DMS53 (cell line): Measurements from ENCODE around the gene STUB1.
"Not testable (repeated sequence)": the region's sequence is repeated elsewhere in the genome, so short reads cannot be mapped to it uniquely, and the experiment has no call there.

Experiments used
- DNase-seq: peaks from one replicate; lab custom pipeline; 2025; lab: John Stamatoyannopoulos, UW

The STUB1 gene

DNA sequence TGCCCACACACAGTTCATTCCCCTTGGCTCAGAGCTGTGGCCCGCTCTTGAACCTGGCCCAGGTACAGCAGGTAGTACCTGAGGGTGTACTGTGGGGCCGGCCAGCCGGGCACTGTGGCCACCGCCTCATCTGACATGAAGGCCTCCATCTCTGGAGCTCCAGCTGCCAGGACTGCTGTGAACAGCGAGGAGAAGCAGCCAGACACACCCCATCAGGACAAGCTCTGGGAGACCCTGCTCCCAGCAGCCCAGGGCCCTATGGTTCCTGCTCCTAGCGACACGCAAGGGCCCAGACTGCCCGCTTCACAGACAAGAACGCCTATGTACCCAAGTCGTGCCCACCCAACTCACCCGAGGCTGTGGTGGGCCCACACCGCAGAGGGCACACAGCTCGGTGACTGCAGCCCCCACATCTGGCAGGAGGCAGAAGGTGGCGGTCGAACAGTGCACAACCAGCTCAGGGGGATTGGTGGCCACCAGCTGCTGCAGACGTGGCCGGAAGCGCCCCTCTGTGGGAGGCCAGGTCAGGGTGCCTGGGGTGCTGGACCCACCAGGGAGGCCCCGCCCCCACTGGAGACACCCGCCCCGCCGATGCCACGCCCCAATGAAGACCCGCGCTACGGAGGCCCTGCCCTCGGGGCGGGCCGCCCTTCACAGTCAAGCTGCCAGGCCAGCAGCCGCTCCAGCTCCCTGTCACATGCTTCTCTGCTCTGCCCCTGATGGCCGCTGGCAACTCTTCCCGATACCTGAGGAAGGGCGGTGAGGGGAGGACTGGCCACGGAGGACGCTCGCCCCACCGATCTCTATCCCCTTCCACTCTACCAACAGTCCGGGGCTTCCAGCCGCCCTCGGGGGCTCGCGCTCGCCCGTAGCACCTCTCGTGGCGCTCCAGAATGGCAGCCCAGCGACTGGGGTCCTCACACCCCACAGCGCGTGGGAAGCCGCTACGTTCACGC, 1.1 kb upstream of the STUB1 start:
- peak; percentile 92 for DNase-seq

DNA sequence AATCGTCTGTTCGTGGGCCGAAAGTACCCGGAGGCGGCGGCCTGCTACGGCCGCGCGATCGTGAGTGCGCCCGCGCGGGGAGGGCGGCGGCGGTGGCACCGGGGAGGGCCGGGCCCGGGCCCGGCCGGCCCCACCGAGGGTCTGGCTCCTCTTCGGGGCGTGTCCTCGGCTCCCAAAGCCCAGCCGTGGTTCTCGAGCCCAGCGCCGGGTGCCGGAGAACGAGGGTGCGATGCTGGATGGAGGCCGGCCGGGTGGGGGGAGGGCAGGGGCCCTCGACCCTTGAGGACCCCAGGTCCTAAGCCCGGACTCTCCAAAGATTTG, 375 bp downstream of the STUB1 start:
- DNase-seq, result no peak

DNA sequence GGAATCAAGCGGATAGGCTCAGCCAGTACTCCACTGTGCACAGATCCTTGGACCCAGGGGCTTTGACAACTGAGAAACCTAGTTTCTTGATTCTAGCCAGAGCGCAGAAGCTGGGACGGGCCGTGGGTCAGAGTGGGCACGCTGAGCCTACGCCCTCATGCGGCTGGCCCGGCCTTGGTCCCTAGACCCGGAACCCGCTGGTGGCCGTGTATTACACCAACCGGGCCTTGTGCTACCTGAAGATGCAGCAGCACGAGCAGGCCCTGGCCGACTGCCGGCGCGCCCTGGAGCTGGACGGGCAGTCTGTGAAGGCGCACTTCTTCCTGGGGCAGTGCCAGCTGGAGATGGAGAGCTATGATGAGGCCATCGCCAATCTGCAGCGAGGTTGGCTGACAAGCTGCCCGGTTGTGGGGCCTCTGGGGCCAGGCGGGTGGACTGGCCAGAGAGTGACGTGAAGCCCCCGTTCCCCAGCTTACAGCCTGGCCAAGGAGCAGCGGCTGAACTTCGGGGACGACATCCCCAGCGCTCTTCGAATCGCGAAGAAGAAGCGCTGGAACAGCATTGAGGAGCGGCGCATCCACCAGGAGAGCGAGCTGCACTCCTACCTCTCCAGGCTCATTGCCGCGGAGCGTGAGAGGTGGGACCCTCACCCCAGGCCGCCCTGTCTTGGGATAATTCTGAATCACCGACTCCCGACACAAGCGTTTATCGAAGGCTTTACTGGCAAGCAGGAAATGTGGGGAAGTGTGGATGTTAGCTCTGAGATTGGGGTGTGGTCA, 946 bp downstream of the STUB1 start:
- DNase-seq, result peak; percentile 64

DNA sequence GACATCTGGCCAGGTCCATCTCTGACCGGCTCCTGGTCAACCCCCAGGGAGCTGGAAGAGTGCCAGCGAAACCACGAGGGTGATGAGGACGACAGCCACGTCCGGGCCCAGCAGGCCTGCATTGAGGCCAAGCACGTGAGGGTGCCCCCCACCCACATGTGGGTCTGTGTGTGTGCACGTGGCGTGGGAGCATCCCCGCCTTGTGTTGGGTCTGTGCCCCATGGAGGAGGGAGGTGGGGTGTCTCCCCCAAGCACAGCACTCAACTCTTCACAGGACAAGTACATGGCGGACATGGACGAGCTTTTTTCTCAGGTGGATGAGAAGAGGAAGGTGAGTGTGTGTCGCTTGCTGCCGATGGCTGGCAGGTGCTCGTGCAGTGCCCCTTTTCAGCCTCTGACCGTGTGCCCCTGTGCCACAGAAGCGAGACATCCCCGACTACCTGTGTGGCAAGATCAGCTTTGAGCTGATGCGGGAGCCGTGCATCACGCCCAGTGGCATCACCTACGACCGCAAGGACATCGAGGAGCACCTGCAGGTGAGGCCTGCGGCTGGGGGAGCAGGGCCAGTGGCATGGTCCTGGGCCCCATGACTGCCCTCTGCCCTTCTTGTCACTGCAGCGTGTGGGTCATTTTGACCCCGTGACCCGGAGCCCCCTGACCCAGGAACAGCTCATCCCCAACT, 1.7 kb downstream of the STUB1 start:
- no peak for DNase-seq

DNA sequence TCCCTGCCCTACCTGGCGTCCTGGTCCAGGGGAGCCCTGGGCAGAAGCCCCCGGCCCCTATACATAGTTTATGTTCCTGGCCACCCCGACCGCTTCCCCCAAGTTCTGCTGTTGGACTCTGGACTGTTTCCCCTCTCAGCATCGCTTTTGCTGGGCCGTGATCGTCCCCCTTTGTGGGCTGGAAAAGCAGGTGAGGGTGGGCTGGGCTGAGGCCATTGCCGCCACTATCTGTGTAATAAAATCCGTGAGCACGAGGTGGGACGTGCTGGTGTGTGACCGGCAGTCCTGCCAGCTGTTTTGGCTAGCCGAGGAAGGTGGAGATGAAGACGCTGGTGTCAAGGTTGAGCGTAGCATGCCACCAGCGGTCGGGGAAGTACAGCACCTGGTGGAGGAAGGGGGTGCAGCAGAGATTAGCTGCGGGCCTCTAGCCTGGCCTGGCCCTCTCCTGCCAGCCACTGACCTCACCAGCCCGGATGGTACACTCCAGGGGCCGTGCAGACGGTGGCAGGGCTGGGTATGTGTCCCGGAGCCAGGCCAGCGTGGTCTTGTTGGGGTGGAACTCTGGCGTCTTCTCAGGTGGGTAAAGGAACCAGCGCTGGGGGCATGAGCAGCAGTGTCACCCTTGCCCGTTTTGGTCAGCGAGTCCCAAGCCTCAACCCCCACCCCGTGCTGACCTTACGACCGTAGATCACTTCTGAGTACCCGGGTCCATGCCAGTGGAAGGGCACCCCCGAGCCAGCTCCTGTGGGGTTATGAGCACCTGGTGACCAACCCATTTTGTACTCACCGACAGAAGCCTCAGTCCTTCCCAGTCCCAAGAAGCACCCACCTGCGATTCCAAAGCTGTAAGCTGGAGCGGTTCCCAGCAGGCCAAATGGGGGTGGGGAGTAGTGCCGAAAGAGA, 2.5 kb downstream of the STUB1 start:
- DNase-seq, result no peak

DNA sequence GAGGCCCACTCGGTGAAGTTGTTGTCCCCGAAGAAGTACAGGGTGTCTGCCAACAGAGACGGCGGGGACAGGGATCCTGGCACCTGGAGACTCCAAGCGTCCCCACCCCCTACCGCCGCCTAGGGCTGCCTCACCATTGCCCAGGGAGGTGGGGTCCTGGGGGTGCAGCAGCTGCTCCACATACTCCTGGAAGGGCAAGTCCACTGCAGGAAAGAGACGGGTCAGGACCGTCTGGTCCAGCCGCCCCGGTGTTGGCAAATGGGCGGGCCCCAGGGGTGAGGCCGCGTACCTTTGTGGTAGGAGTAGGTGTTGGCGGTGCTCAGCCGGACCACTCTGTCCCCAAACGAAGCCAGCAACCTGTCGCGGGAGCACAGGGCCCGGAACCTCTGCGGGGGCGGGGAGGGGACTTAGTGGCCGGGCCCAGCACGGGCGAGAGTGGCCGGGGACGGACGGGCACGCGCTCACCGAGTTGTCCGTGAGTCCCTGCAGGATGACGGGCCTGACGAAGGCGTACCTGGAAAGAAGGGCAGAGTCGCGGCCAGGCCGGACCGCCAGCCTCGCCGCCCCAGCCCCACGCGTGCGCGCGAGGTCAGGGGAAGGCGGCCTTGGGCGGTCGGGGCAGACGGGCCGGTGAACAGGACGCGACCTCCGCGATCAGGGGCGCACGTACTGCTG, 3.3 kb downstream of the STUB1 start:
- DNase-seq, result peak; percentile 72

DNA sequence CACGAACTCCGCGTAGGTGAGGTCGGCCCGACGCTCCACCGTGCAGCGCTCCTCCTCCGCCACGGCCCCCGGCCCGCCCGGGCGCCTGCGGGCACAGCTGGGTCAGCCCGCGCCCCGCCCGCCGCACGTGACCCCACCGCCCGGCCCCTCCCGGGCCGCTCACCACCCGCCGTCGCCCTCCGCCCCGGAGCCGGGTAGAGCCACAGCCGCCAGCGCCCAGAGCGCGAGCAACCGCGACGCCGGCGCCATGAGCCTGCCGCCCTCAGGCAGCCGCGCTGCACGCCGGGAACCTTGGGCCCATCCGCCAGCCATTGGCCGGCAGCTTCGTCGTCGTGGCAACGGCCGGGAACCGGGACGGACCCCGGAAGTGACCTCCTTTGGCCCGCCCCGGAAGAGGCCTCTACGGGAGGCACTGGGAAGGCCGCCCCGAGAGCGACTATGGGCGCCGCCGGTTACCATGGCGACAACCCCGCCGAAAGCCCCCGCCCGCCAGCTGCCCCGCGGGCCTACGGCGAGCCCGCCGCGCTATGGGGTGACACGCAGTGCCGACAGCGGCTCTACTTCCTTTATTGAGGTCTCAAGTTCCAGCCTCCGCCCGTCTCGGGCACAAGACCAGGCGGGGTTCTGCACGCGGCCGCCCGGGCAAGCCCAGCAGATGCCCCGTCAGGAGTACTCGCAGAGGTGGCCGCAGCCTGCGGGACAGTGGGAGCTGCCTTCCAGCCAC, 4.0 kb downstream of the STUB1 start, which contains the start of gene JMJD8:
Gene JMJD8 (minus strand): TSS at position 264 of the 724 bp plus-strand sequence. CDS start 15 bp downstream, at position 249.
- peak; percentile 98 for DNase-seq

DNA sequence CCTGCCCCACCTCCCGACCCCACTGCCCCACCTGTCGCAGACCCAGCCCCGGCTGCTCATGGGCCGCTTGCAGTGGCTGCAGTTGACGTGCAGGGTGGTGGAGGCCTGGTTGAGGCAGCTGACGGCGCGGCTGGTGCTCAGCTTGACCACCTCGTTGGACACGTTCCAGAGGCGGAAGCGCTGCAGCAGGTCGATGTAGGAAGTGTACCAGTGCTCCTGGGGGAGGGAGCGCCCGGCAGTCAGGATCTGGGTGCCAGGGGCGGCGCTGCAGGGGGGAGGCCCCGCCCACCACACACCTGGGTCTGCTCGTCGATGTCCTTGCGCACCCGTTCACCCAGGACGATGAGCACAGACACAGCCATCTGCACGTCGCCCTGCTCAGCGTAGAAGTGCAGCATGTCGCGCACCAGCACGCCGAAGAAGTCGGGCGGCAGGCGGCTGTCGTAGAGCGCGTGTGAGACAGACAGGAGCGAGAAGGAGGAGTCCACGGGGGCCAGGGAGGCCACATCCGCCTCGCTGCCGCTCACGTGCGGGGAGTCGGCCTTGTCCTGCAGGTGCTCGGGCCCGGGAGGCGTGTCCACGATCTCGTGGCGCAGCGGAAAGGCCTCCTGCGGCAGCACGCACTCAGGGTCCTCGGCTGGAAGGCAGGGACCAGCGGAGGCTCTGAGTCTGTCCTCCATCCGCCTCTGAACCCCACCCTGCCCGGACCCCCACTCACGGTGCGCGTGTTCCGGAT, 4.9 kb downstream of the STUB1 start:
- peak; percentile 96 for DNase-seq

DNA sequence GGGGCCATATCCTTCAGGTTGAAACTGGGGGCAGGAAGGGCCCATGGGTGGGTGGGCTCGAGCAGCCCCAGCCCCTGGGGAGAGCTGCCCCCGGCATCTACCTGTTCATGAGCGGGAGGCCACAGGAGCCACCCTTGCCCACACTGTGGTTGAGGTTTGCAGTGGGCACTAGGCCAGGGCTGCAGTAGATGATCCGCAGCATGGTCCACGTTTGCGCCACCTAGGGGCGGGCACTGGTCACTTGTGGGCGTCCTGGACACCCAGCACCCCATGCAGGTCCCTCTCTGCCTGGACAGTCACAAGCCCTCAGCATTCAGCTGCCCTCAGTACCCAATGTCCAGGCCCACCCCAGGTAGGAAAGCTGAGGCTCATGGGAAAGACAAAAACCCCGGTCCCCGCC, 5.8 kb downstream of the STUB1 start:
- DNase-seq, result peak; percentile 86

DNA sequence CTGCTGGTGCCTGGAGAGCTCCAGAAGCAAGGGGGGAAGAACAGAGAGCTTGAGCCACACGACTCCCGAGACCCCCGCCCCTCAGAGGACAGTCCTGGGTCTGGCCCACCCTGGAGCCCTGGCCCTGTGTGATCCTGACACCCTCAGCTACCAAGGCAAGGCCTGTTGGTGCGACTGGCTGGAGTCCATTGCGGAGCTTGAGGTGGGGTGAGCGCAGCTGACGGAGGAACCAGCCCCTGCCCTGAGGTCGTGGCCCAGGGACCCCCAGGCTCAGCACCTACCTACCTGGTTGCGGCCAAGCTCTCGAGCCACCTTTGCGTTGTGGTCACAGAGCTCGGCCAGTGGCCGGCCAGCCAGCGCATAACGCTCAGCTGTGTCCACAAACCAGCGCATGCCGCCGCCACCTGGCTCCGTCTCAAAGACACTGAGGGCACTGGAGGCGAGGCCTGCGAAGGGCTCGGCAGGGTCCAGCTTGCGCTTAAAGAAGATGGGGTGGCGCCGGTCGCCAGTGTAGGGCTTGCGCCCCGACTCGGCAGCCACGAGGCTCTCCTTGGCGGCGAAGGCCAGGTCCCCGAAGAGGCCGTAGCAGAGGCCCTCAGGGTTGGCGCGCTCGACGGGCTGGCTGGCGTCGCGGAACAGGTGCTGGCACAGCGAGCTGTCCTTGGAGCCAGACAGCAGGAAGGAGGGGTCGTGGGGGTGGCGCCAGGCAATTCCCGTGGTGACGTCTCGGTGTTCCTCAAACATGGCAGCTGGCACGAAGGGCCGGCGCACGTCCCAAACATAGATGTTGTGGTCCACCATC, 6.5 kb downstream of the STUB1 start:
- no peak for DNase-seq

DNA sequence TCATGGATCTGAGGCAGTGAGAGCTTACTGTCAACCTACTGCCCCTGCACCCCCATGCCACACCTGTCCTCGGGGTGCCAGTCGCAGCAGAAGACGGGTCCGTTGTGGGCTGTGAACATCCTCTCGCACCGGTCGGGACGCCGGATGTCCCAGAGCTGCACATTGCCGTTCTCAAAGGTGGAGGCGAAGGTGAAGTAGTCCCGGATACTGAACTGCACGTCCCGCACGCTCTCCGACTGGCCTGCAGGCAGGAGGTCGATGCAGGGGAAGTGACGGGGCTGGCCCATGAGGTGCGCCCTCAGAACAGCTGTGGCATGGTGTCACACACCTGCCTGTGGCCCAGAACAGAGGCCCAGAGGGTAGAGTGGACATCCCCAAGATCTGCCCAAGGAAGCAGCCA, 7.3 kb downstream of the STUB1 start:
- DNase-seq, result no peak

DNA sequence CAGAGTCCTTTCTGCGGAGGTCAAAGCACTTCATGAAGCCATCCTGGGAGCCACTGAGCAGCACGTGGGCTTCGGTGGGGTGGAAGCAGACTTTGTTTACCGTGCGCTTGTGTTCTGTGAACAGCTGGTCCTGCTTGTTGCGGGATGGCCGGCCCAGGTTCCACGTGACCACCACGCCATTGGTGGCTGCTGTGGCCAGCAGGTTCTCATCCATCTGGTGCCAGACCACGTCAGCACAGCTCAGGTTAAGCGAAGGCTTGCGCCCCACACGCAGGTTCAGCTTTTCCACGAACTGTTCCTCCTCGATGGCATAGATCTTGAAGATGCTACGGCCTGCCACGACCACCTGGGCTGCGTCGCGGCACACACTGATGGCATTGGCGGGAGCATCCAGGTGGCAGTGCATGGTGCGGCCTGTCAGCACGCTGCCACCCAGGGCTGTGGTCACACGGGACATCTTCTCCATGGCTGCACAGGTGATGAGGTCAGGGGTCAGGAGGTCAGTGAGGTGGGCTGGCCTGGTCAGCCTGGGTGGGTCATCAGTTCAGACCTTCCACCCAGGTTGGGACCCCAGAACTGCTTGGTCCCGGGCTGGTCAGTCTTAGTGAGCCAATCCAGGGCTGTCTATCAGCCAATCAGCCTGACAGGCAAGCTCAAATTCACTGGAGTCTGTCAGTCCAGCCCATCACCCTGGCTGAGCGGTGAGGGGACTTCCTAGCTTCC, 9.1 kb downstream of the STUB1 start:
- DNase-seq, result peak; percentile 51

DNA sequence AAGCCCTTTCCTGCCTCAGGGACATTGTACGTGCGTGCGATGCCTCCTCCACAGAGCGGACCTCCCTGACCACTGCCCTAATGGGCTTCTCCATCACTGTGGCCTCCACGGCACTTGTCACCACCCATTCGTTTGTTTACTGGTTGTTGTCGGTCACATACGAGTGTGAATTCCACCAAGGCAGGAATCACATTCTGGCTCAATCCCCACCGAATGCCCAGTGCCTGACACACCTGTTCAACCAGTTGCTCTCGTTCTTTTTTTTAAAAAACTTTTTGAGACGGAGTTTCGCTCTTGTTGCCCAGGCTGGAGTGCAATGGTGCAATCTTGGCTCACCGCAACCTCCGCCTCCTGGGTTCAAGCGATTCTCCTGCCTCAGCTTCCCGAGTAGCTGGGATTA, 11.0 kb downstream of the STUB1 start:
- not testable (repeated sequence) for DNase-seq

DNA sequence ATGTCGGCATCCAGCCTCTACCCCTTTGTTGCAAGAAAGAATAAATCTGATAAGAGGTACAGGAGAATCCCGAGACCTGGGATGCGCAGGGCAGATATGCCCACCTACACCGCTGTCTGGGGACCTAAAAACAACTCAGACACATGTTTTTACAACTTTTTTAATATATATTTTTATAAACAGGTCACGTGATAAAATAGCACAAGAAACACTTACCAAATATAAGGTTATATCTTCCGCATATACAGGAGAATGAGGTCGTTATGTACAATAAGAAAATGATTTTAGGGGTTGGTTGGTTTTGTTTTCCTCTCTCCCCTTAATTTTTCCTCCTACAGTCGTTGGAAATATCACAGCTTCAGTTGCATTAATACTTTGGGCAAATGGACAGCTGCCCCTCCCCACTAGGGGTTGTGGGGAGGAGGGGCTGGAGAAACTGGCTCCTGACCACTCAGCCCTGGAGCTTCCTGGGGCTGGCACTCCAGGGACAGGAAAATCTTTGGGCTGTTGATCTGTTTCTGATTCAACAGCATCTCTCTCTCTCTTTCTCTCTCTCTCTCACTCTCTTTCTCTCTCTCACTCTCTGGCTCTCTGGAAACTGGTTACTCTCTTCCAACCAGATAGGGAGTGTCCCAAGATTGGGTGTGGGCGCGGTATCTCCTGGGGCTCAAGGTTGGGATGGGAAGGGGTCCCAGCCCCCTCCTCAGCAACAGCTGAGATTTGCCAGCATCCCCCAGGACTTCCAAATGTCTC, 12.3 kb downstream of the STUB1 start:
- DNase-seq, result peak; percentile 40

DNA sequence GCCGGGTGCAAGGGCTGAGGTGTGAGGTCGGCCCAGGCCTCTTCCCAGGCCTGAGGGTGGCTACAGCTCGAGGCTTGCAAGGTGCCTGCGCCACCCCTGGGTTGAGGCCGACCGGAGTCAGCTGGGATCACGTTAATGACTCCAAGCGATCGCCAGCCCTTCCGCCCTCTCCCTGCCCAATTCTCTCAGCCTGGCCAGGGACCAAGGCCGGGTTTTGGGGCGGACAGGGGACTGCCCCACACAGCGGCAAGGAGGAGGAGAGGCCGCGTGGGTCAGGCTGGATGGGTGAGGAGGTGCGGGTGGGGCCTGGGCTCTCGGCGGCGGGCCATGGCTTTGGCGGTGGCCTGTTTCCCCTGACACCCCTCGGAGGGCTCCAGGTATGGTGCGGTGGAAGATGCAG, 13.2 kb downstream of the STUB1 start:
- peak; percentile 42 for DNase-seq

DNA sequence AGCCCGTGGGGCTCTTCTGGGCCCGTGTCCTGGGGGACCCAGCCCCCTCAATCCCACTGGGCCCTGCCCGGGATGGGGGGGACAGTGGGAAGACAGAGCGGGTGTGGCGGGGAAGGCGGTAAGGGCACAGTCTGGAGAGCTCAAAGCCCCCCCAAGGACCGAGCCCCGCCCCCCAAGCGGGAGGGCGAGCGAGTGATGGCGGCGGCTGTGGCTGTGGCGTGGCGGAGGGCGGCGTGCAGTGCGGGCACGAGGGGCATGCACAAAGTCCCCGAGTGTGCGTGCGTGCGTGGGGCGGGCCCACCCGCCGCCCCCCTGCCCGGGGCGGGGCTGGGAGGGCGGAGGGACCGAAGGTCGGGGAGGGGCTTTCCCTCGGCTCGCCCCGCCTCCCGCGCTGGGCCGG, 13.6 kb downstream of the STUB1 start:
- no peak for DNase-seq

DNA sequence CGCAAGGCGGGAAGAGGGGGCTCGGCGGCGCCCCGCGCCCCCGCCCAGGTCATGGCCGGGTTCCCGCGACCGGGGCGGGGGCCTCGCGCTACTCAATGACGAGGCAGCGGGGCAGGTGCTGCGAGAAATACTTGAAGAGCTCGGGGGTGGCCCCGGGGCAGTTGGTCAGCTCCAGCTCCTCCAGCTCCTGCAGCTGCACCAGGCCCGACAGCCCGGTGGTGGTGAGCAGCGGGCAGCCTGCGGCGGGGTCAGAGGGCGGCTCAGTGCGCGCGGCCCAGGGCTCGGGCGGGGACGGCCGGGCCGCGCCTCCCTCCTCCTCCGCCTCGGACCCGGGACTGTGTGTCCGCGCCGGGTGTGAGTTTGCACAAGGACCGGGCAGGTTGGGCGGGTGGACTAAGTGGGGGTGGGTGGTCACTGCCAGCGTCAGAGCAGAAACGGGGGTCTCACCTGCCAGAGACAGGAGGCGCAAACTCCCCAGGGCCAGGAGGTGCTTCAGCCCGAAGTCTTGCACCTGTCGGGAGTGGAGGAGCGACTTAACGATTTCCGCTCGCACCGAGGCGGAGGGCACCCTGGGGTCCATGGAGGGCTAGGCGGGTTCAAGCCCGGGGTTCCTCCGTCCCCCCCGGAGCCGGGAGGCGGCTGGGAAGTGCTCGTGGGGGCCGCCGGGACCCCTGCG, 14.1 kb downstream of the STUB1 start:
- DNase-seq, result no peak
